Left lung (tissue), 10 donors: Measurements from ENCODE around the gene SELL. TPM values are rescaled to one million over a fixed set of nuclear protein-coding genes. Genes with fewer than 3 reads are reported as not detected.

Source experiments
- ATAC-seq: fragments of 200-7000 bp; cut with Tn5 transposase; one replicate; pipeline ENCODE4 v1.9.1; 2020; ENCODE audit warnings: moderate library complexity
- DNase-seq, 4 donors: peaks; one replicate each; pipeline ENCODE4 v3.0.0-alpha.2; 2013 to 2020
- H3K27ac ChIP-seq, 2 donors: fragments of 200-600 bp; sonication (generic) in 1 of 2; one replicate each; pipeline versions ENCODE4 v1.5.0 to v1.8.0; 2020 to 2021
- H3K27me3 ChIP-seq, 2 donors: fragments of 200-600 bp; sonication (generic) in 1 of 2; one replicate each; pipeline versions ENCODE4 v1.5.0 to v1.8.0; 2020 to 2021
- H3K36me3 ChIP-seq, 2 donors: fragments of 200-600 bp; sonication (generic) in 1 of 2; one replicate each; pipeline versions ENCODE4 v1.5.0 to v1.8.0; 2020 to 2021
- H3K4me1 ChIP-seq, 2 donors: fragments of 200-600 bp; one replicate each; pipeline ENCODE4 v1.8.0; 2021
- H3K4me3 ChIP-seq, 2 donors: fragments of 200-600 bp; sonication (generic) in 1 of 2; one replicate each; pipeline versions ENCODE4 v1.5.0 to v1.8.0; 2020 to 2021; ENCODE audit warnings: mild to moderate bottlenecking in 1 of 2
- H3K9me3 ChIP-seq, 2 donors: fragments of 200-600 bp; sonication (generic) in 1 of 2; one replicate each; pipeline versions ENCODE4 v1.5.0 to v1.8.0; 2020 to 2021
- intact Hi-C, 2 donors: fragments of 100-400 bp; cut with DNase I; formaldehyde crosslinking; loops; one replicate each; pipeline versions ENCODE4 v1.11.2 to v1.14.2; 2022
- polyA plus RNA-seq, 6 donors: library from polyadenylated mRNA; unstranded; fragments of 120-200 nt; gene quantifications; one replicate each; pipeline ENCODE4 v1.2.1, GENCODE V29; 2013; ENCODE audit not compliant: insufficient read length in 6 of 6
- total RNA-seq, 2 donors: library from RNA; stranded (reverse); fragmentation: NEBNext Ultra II Directional; extraction: Animal tissue kit (Norgen Biotek cat#: 25700); gene quantifications; one replicate each; pipeline ENCODE4 v1.2.1, GENCODE V29; 2021
- TF ChIP-seq, protein P1 (sequence below), 2 donors: fragments of 200-600 bp; sonication (generic) in 1 of 2; IDR thresholded peaks; one replicate each; pipeline versions ENCODE4 v1.5.0 to v1.8.0; 2021; ENCODE audit warnings: antibody characterized with exemption in 2 of 2
- donor health status: DM: no; HTN: yes; CAD: no.
- donor health status: DM: no; HTN: no; CAD: no.

Gene SELL
- total and polyA plus RNA-seq, 8 donors = 2.6 to 59.2 (median 3.9) TPM

DNA sequence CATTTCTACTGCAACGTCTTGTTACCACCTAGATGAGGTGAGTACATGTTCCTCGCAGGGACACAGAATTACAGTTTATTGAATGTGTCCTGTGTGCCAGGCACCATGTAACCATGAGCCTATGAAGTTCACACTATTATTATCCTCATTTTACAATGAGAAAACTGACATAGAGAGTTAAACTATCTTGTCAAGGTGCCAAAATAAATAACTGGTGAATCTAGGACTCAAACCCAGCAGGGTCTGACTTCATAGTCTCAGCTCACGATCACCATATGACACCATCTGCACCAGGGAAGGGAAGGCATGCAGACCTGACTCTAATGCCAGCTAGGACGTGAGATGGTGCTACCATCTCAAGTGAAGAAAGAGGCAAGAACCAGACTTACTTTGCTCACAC lies 20.0 kb upstream of the SELL start:
- Histone ChIP-seq H3K27ac (no peak overlapping the region), H3K4me3 (no peak overlapping the region), H3K4me1 (no peaks in the 10 kb centered on the region), H3K36me3 (no peaks in the 10 kb centered on the region), H3K27me3 (no peaks in the 10 kb centered on the region), H3K9me3 (no peaks in the 10 kb centered on the region)
- intact Hi-C loops = no loop called here
- ATAC-seq (no peak), DNase-seq (no peak)
- TF ChIP-seq, protein P1, sequence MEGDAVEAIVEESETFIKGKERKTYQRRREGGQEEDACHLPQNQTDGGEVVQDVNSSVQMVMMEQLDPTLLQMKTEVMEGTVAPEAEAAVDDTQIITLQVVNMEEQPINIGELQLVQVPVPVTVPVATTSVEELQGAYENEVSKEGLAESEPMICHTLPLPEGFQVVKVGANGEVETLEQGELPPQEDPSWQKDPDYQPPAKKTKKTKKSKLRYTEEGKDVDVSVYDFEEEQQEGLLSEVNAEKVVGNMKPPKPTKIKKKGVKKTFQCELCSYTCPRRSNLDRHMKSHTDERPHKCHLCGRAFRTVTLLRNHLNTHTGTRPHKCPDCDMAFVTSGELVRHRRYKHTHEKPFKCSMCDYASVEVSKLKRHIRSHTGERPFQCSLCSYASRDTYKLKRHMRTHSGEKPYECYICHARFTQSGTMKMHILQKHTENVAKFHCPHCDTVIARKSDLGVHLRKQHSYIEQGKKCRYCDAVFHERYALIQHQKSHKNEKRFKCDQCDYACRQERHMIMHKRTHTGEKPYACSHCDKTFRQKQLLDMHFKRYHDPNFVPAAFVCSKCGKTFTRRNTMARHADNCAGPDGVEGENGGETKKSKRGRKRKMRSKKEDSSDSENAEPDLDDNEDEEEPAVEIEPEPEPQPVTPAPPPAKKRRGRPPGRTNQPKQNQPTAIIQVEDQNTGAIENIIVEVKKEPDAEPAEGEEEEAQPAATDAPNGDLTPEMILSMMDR (IDR thresholded peaks at IDR 0.05) = no peak

DNA sequence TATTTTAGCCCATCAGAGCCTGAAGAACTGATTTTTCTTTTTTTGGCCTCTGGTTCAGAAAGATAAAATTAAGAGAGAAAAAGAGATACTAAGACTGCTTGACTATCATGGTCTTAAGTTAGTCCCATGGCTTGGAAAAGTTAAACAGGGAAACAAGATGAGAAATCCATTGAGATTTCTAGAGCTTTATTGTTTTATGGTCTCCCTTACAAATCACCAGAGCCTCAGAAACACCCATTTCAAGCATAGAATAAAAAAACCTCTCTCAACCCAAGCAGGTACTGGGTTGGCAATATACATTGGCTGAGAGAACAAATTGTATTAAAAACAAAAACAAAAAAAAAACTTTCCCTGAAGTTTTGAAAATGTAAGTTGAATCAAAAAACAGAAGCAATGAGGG lies 18.6 kb upstream of the SELL start:
- no peak for ATAC-seq
- TF ChIP-seq, protein P1 (IDR thresholded peaks at IDR 0.05) = no peak
- no peaks in the 10 kb centered on the region for H3K4me1 ChIP-seq
- no peaks in the 10 kb centered on the region for H3K27me3 ChIP-seq
- H3K27ac ChIP-seq = no peak overlapping the region
- H3K9me3 ChIP-seq = no peaks in the 10 kb centered on the region
- H3K4me3 ChIP-seq = no peak overlapping the region
- DNase-seq = no peak
- intact Hi-C loops = no loop called here
- no peaks in the 10 kb centered on the region for H3K36me3 ChIP-seq

DNA sequence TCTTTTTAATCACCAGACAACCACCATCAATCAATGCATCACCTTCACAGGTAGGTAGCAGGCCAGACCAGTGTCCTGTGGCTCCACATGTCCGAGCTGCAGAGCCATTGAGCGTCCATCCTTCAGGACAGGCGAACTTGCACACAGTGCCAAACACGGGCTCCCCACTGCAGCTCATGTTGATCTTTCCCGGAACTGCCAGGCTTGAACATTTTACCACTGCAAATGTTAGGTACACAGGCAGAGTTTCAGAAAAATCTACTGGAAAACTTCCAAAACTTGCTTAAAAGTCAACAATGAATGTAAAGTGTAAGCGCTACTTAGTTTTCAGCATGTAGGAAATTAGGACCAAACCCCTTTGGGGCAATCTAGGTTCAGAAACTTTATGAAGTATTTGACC lies 15.9 kb upstream of the SELL start:
- Histone ChIP-seq H3K36me3 (no peaks in the 10 kb centered on the region), H3K4me3 (no peak overlapping the region), H3K9me3 (no peaks in the 10 kb centered on the region), H3K27me3 (no peaks in the 10 kb centered on the region), H3K27ac (no peak overlapping the region), H3K4me1 (no peaks in the 10 kb centered on the region)
- intact Hi-C loops = no loop called here
- peak in 1 of 4 donors; percentile 41 for DNase-seq
- TF ChIP-seq, protein P1 (IDR thresholded peaks at IDR 0.05) = no peak
- peak; percentile 70 for ATAC-seq

DNA sequence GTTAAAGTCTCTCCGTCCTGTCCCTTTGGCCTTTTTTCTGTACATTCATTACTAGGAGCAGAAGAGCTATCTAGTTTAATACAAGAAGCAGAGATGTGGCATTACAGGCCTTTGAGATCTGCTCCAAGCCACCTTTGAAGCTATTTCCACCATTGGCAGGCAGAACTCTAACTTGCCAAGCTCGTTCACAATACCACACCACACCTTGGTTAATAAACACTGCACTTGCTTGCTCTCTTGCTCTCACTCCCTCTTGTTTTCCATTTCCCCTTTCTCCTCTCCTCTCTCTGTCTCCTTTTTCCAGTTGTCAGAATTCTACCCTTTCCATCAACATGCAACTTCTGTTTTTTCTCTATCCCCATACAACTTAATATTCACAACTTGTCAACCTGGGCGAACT lies 15.4 kb upstream of the SELL start:
- no peaks in the 10 kb centered on the region for H3K36me3 ChIP-seq
- TF ChIP-seq, protein P1 (IDR thresholded peaks at IDR 0.05) = no peak
- no peaks in the 10 kb centered on the region for H3K9me3 ChIP-seq
- H3K27me3 ChIP-seq = no peaks in the 10 kb centered on the region
- H3K27ac ChIP-seq = no peak overlapping the region
- H3K4me1 ChIP-seq = no peaks in the 10 kb centered on the region
- DNase-seq (no peak), ATAC-seq (peak; percentile 60)
- H3K4me3 ChIP-seq = no peak overlapping the region
- intact Hi-C loops = no loop called here

DNA sequence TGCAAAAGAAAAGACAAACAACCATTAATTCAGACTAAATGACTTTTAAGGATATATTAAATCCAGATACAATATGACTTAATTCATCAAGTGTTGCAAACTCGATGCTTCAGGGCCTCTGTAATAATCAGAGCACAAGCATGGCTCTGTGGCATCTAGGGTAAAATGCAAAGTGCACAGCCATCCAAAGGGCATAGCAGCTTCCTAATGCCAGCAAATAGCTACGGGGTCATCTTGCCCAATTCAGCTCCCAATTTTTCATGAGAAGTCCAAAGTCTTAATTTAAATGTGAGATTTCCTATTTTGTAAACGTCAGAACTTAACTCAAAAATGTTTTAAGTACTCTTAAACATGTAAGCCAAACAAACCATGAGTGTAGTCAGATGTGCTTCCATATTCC lies 14.5 kb upstream of the SELL start:
- TF ChIP-seq, protein P1 (IDR thresholded peaks at IDR 0.05) = no peak
- H3K4me3 ChIP-seq = no peak overlapping the region
- no peaks in the 10 kb centered on the region for H3K36me3 ChIP-seq
- ATAC-seq = peak; percentile 54
- DNase-seq = no peak
- no peak overlapping the region for H3K27ac ChIP-seq
- H3K4me1 ChIP-seq = no peaks in the 10 kb centered on the region
- no peaks in the 10 kb centered on the region for H3K27me3 ChIP-seq
- H3K9me3 ChIP-seq = no peaks in the 10 kb centered on the region
- intact Hi-C loops = no loop called here
